Measurements from ENCODE around the gene FAM163A.
"Not testable (repeated sequence)": the region's sequence is repeated elsewhere in the genome, so short reads cannot be mapped to it uniquely, and the experiment has no call there.

DNA sequence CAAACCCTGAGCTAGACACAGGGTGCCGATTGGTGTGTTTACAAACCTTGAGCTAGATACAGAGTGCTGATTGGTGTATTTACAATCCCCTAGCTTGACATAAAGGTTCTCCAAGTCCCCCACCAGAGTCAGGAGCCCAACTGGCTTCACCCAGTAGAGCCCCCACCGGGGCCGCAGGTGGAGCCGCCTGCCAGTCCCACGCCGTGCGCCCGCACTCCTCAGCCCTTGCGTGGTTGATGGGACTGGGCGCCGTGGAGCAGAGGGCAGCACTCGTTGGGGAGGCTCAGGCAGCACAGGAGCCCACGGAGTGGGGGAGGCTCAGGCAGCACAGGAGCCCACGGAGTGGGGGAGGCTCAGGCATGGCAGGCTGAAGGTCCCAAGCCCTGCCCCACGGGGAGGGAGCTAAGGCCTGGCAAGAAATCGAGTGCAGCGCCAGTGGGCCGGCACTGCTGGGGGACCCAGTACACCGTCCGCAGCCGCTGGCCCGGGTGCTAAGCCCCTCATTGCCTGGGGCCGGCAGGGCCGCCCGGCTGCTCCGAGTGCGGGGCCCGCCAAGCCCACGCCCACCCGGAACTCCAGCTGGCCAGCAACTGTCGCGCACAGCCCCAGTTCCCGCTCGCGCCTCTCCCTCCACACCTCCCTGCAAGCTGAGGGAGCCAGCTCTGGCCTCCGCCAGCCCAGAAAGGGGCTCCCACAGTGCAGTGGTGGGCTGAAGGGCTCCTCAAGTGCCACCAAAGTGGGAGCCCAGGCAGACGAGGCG is 93.8 kb downstream of the FAM163A start:
- TF ChIP-seq POLR2A, POLR2AphosphoS5, EP300 (IDR thresholded peaks at IDR 0.05): not testable (repeated sequence)
- TF ChIP-seq, protein P1, sequence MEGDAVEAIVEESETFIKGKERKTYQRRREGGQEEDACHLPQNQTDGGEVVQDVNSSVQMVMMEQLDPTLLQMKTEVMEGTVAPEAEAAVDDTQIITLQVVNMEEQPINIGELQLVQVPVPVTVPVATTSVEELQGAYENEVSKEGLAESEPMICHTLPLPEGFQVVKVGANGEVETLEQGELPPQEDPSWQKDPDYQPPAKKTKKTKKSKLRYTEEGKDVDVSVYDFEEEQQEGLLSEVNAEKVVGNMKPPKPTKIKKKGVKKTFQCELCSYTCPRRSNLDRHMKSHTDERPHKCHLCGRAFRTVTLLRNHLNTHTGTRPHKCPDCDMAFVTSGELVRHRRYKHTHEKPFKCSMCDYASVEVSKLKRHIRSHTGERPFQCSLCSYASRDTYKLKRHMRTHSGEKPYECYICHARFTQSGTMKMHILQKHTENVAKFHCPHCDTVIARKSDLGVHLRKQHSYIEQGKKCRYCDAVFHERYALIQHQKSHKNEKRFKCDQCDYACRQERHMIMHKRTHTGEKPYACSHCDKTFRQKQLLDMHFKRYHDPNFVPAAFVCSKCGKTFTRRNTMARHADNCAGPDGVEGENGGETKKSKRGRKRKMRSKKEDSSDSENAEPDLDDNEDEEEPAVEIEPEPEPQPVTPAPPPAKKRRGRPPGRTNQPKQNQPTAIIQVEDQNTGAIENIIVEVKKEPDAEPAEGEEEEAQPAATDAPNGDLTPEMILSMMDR (IDR thresholded peaks at IDR 0.05) = not testable (repeated sequence)
